Prostate gland (tissue), 2 donors: ENCODE measurements around the gene PLCZ1.

Experiments used
- CTCF ChIP-seq, 4 experiments: fragments of 200-600 bp in 2 of 4; fragments of 450-650 bp in 2 of 4; sonication (generic) in 2 of 4; IDR thresholded peaks; 1 replicate in 3 of 4; 2 replicates in 1 of 4; pipeline ENCODE4 v1.5.1; 2016 to 2019; ENCODE audit warnings: antibody characterized with exemption in 4 of 4, mild to moderate bottlenecking in 2 of 4, moderate library complexity in 2 of 4
- POLR2A ChIP-seq: fragments of 450-650 bp; IDR thresholded peaks from one replicate; pipeline ENCODE4 v1.6.1; 2016; ENCODE audit warnings: antibody characterized with exemption, mild to moderate bottlenecking

GRCh38 chr12:18689771-18690170 lies 48.0 kb downstream of the PLCZ1 start:
- TF ChIP-seq CTCF (IDR thresholded peaks at IDR 0.05) (no peak), POLR2A (no peak)
